HG02571 (cell line): ENCODE data around the gene DDX11.
A peak's percentile ranks its signal among the peaks of the same experiment; 100 is the strongest.
"Not testable (repeated sequence)": the region's sequence is repeated elsewhere in the genome, so short reads cannot be mapped to it uniquely, and the experiment has no call there.

Experiments used
- ATAC-seq: cut with Tn5 transposase; IDR thresholded peaks from one replicate; pipeline ENCODE4 v1.9.1; 2021; ENCODE audit warnings: mild to moderate bottlenecking, moderate library complexity; ENCODE audit not compliant: unreplicated experiment

The DDX11 gene

GRCh38 chr12:31073527-31074332, at the start of gene DDX11:
TSS of gene DDX11 (plus strand) at chr12:31073860. CDS start at chr12:31078394, 4,534 bp downstream.
- ATAC-seq = peak; percentile 95

GRCh38 chr12:31026202-31026601, 47.5 kb upstream of the DDX11 start:
- ATAC-seq = no peak

- not testable (repeated sequence) for ATAC-seq
Observed at GRCh38 chr12:31027006-31027405, 46.7 kb upstream of the DDX11 start.

GRCh38 chr12:31029468-31029867, 44.2 kb upstream of the DDX11 start:
- ATAC-seq = no peak

- no peak for ATAC-seq
Observed at GRCh38 chr12:31029916-31030562, 43.6 kb upstream of the DDX11 start.

GRCh38 chr12:31031951-31032335, 41.7 kb upstream of the DDX11 start:
- ATAC-seq = no peak

- ATAC-seq = no peak
Observed at GRCh38 chr12:31033146-31033545, 40.5 kb upstream of the DDX11 start.

GRCh38 chr12:31033681-31034080, 40.0 kb upstream of the DDX11 start:
- ATAC-seq = no peak

- no peak for ATAC-seq
Observed at GRCh38 chr12:31034372-31034771, 39.3 kb upstream of the DDX11 start.

GRCh38 chr12:31035226-31035625, 38.4 kb upstream of the DDX11 start:
- ATAC-seq = no peak

GRCh38 chr12:31035967-31036665, 37.5 kb upstream of the DDX11 start:
- no peak for ATAC-seq

- ATAC-seq = no peak
Observed at GRCh38 chr12:31037028-31037427, 36.6 kb upstream of the DDX11 start.

GRCh38 chr12:31037931-31038330, 35.7 kb upstream of the DDX11 start:
- no peak for ATAC-seq

GRCh38 chr12:31041033-31041564, 32.6 kb upstream of the DDX11 start:
- no peak for ATAC-seq

GRCh38 chr12:31050143-31050542, 23.5 kb upstream of the DDX11 start:
- not testable (repeated sequence) for ATAC-seq

- ATAC-seq = not testable (repeated sequence)
Observed at GRCh38 chr12:31050548-31050947, 23.1 kb upstream of the DDX11 start.

GRCh38 chr12:31051692-31052091, 22.0 kb upstream of the DDX11 start:
- ATAC-seq = peak; percentile 80

- not testable (repeated sequence) for ATAC-seq
Observed at GRCh38 chr12:31052121-31052520, 21.5 kb upstream of the DDX11 start.

GRCh38 chr12:31052666-31053439, 20.8 kb upstream of the DDX11 start:
- not testable (repeated sequence) for ATAC-seq

- not testable (repeated sequence) for ATAC-seq
Observed at GRCh38 chr12:31053944-31054343, 19.7 kb upstream of the DDX11 start.

GRCh38 chr12:31057671-31058070, 16.0 kb upstream of the DDX11 start:
- no peak for ATAC-seq
